H1 (cell line): ENCODE results near the gene GTF2I. TPM values are rescaled to one million over a fixed set of nuclear protein-coding genes. Genes with fewer than 3 reads are reported as not detected.

Experiments used
- CTCF ChIA-PET: fragments of 300-600 bp; sonication (Branson Sonifier 250); formaldehyde crosslinking; loops from one replicate; lab custom pipeline; 2021; ENCODE audit not compliant: partially characterized antibody; lab: Charles Lee
- POLR2A ChIA-PET: fragments of 300-600 bp; sonication (Branson Sonifier 250); formaldehyde crosslinking; loops from one replicate; lab custom pipeline; 2021; ENCODE audit warnings: inconsistent platforms; ENCODE audit not compliant: partially characterized antibody; lab: Charles Lee
- DNase-seq, 2 experiments: peaks; one replicate each; pipeline versions ENCODE4 v3.0.0 to v3.0.0-alpha.2; 2010 to 2022; ENCODE audit warnings: low spot score in 2 of 2, low read depth in 1 of 2, mixed read lengths in 1 of 2
- FAIRE-seq: peaks from 2 replicates; lab custom pipeline; 2011; peaks lifted over from hg19 to GRCh38; lab: Jason Lieb, UNC
- H2AFZ ChIP-seq: 2 replicates; pipeline ENCODE4 v1.8.1; 2012; ENCODE audit warnings: low read length, inconsistent platforms
- H2AK5ac ChIP-seq: 2 replicates; pipeline ENCODE4 v1.6.1; 2013; ENCODE audit warnings: low read depth, low read length
- H2BK120ac ChIP-seq: replicated peaks from 2 replicates; pipeline ENCODE3; 2013; ENCODE audit warnings: low read depth, low read length, inconsistent platforms
- H2BK12ac ChIP-seq: 2 replicates; pipeline ENCODE4 v1.6.1; 2013; ENCODE audit warnings: low read depth, low read length
- H2BK15ac ChIP-seq: 2 replicates; pipeline ENCODE4 v1.6.1; 2013; ENCODE audit warnings: low read length
- H2BK20ac ChIP-seq: 2 replicates; pipeline ENCODE4 v1.6.1; 2013; ENCODE audit warnings: low read length
- H2BK5ac ChIP-seq: 2 replicates; pipeline ENCODE4 v1.6.1; 2013; ENCODE audit warnings: low read depth, low read length
- H3K14ac ChIP-seq: 2 replicates; pipeline ENCODE4 v1.6.1; 2013; ENCODE audit warnings: inconsistent platforms; ENCODE audit not compliant: insufficient read length
- H3K18ac ChIP-seq: 2 replicates; pipeline ENCODE4 v1.6.1; 2013; ENCODE audit warnings: low read length; ENCODE audit errors: extremely low read depth
- H3K23ac ChIP-seq: 2 replicates; pipeline ENCODE4 v1.6.1; 2013; ENCODE audit warnings: inconsistent platforms; ENCODE audit not compliant: insufficient read length
- H3K23me2 ChIP-seq: 2 replicates; pipeline ENCODE4 v1.6.1; 2013; ENCODE audit warnings: low read depth, low read length
- H3K27ac ChIP-seq: 2 replicates; pipeline ENCODE4 v1.6.1; 2011; ENCODE audit warnings: low read depth, low read length, inconsistent platforms
- H3K27me3 ChIP-seq, 4 experiments: replicated peaks in 1 of 4; 1 replicate in 1 of 4; 2 replicates in 3 of 4; pipeline versions ENCODE4 v1.6.1 to v1.8.1; 2011 to 2013; ENCODE audit warnings: low read length in 3 of 4, mild to moderate bottlenecking in 3 of 4, inconsistent platforms in 2 of 4, mixed read lengths in 2 of 4, moderate library complexity in 1 of 4; ENCODE audit not compliant: control insufficient read depth in 3 of 4, insufficient read depth in 3 of 4; ENCODE audit errors: extremely low read depth in 1 of 4
- H3K36me3 ChIP-seq, 4 experiments: 2 replicates each; pipeline versions ENCODE4 v1.6.1 to v1.8.1; 2011 to 2013; ENCODE audit warnings: mild to moderate bottlenecking in 4 of 4, low read length in 3 of 4, moderate library complexity in 2 of 4, control low read depth in 1 of 4, inconsistent platforms in 1 of 4; ENCODE audit not compliant: insufficient read depth in 4 of 4, control insufficient read depth in 2 of 4
- H3K4ac ChIP-seq: replicated peaks from 2 replicates; pipeline ENCODE3; 2013; ENCODE audit warnings: low read length, low read depth, mixed read lengths, inconsistent platforms; ENCODE audit not compliant: insufficient read length
- H3K4me1 ChIP-seq, 4 experiments: replicated peaks in 1 of 4; 1 replicate in 1 of 4; 2 replicates in 3 of 4; pipeline versions ENCODE4 v1.6.1 to v1.8.1; 2011 to 2013; ENCODE audit warnings: low read length in 3 of 4, inconsistent platforms in 2 of 4, mixed read lengths in 1 of 4; ENCODE audit not compliant: insufficient read depth in 4 of 4, control insufficient read depth in 3 of 4
- H3K4me2 ChIP-seq, 2 experiments: 2 replicates each; pipeline versions ENCODE4 v1.6.1 to v1.8.1; 2011 to 2013; ENCODE audit warnings: low read depth in 2 of 2, low read length in 2 of 2, control low read depth in 1 of 2, inconsistent platforms in 1 of 2, mild to moderate bottlenecking in 1 of 2; ENCODE audit not compliant: insufficient read depth in 1 of 2
- H3K4me3 ChIP-seq, 4 experiments: fragments of 200-600, 300-600 bp in 1 of 4; sonication (generic), shearing (Covaris generic), sonication (Bioruptor Twin) in 1 of 4; 2 replicates each; pipeline versions ENCODE4 v1.5.1 to v1.8.1; 2011 to 2016; ENCODE audit warnings: low read length in 4 of 4, low read depth in 3 of 4, control low read depth in 2 of 4, inconsistent platforms in 2 of 4, mild to moderate bottlenecking in 2 of 4, mixed read lengths in 1 of 4, moderate library complexity in 1 of 4; ENCODE audit not compliant: insufficient read depth in 2 of 4; ENCODE audit errors: extremely low read depth in 1 of 4
- H3K56ac ChIP-seq: replicated peaks from 2 replicates; pipeline ENCODE3; 2013; ENCODE audit warnings: low read depth, mild to moderate bottlenecking, mixed read lengths, low read length, inconsistent platforms; ENCODE audit not compliant: insufficient read length
- H3K79me1 ChIP-seq: 2 replicates; pipeline ENCODE4 v1.6.1; 2013; ENCODE audit warnings: low read depth, low read length, control low read depth
- H3K79me2 ChIP-seq, 2 experiments: 2 replicates each; pipeline versions ENCODE4 v1.6.1 to v1.8.1; 2012 to 2013; ENCODE audit warnings: low read length in 2 of 2, mild to moderate bottlenecking in 2 of 2, inconsistent platforms in 1 of 2; ENCODE audit not compliant: insufficient read depth in 2 of 2, control insufficient read depth in 1 of 2
- H3K9ac ChIP-seq, 4 experiments: replicated peaks in 1 of 4; 1 replicate in 1 of 4; 2 replicates in 3 of 4; pipeline versions ENCODE4 v1.6.1 to v1.8.1; 2011 to 2013; ENCODE audit warnings: low read depth in 3 of 4, low read length in 3 of 4, control low read depth in 2 of 4, mild to moderate bottlenecking in 2 of 4, moderate library complexity in 2 of 4, inconsistent platforms in 1 of 4; ENCODE audit errors: extremely low read depth in 1 of 4
- H3K9me3 ChIP-seq, 2 experiments: 2 replicates each; pipeline versions ENCODE4 v1.6.1 to v1.8.1; 2012 to 2013; ENCODE audit warnings: mild to moderate bottlenecking in 2 of 2, moderate library complexity in 2 of 2, control low read depth in 1 of 2, inconsistent platforms in 1 of 2, low read depth in 1 of 2, low read length in 1 of 2, mixed read lengths in 1 of 2; ENCODE audit not compliant: insufficient read depth in 2 of 2
- H4K20me1 ChIP-seq, 2 experiments: replicated peaks in 1 of 2; 2 replicates each; pipeline versions ENCODE3 to v1.8.1; 2011 to 2013; ENCODE audit warnings: inconsistent platforms in 2 of 2, low read length in 2 of 2, mild to moderate bottlenecking in 1 of 2; ENCODE audit not compliant: insufficient read depth in 2 of 2, control insufficient read depth in 1 of 2
- H4K5ac ChIP-seq: 2 replicates; pipeline ENCODE4 v1.6.1; 2013; ENCODE audit warnings: low read length, low read depth, mixed read lengths, inconsistent platforms; ENCODE audit not compliant: insufficient read length
- H4K8ac ChIP-seq: 2 replicates; pipeline ENCODE4 v1.8.0; 2013; ENCODE audit warnings: mild to moderate bottlenecking, moderate library complexity, low read length, inconsistent platforms; ENCODE audit not compliant: insufficient read depth; ENCODE audit errors: extremely low read depth
- H4K91ac ChIP-seq: replicated peaks from 2 replicates; pipeline ENCODE3; 2013; ENCODE audit warnings: low read length, mixed read lengths, inconsistent platforms; ENCODE audit not compliant: insufficient read length
- JUND ChIP-seq: IDR thresholded peaks from 2 replicates; pipeline ENCODE4 v1.6.1; 2011; ENCODE audit warnings: mild to moderate bottlenecking, improper control_type of control experiment, low read length
- WGBS, 2 experiments: shearing (Covaris generic) in 1 of 2; methylation state at CpG; one replicate each; pipeline versions ENCODE4 v1.1.6 to v1.1.7; 2013 to 2015; ENCODE audit warnings: low lambda C conversion rate in 2 of 2, mixed read lengths in 2 of 2, inconsistent platforms in 1 of 2, low coverage in 1 of 2, missing lambda C conversion rate in 1 of 2; ENCODE audit not compliant: insufficient replicate concordance in 2 of 2, insufficient coverage in 1 of 2, insufficient read length in 1 of 2; ENCODE audit errors: extremely low coverage in 1 of 2, missing lambda C conversion rate in 1 of 2; 5-methylcytosine and 5-hydroxymethylcytosine counted together
- polyA plus RNA-seq, 7 experiments: library from polyadenylated mRNA; depleted of rRNA in 3 of 7; stranded (reverse) in 5 of 7; unstranded in 2 of 7; fragments of >200 nt in 5 of 7; fragments of 200-250 nt in 2 of 7; gene quantifications; 1 replicate in 5 of 7; 2 replicates in 1 of 7; 4 replicates in 1 of 7; pipeline versions ENCODE4 v1.2.1 to v1.2.3, GENCODE V29; 2011 to 2013; ENCODE audit warnings: missing spikeins in 2 of 7, mixed read lengths in 2 of 7
- total RNA-seq: library from RNA; stranded (reverse); fragmentation: NEBNext Ultra II Directional; extraction: Animal tissue kit (Norgen Biotek cat#: 25700); gene quantifications from 2 replicates; pipeline ENCODE4 v1.2.1, GENCODE V29; 2021

GTF2I gene
- total and polyA plus RNA-seq, 2 of the 8 experiments (the other 6 are each of a cell fraction or from before 2014, with no cell fraction given) = 46.7 to 316 TPM

DNA sequence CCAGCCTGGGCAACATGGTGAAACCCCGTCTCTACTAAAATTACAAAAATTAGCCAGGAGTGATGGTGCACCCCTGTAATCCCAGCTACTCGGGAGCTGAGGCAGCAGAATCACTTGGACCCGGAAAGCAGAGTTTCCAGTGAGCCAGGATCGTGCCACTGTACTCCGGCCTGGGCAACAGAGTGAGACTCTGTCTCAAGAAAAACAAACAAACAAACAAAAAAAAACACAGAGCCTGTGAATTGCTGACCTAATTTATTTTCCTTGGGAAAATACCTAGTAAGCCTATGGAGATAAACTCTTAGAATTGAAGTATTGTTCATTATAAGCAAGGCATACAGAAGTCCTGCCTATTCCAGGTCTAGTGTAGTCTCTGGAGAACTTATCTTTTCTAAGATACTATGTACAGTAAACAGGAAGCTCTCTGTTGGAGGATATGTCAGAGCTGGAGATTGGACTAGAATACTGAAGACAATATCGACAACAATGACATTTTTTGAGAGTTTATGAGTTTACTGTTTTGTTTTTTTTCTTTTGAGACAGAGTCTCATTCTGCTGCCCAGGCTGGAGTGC is 14.9 kb downstream of the GTF2I start:
- H3K9me3 ChIP-seq = no peaks in the 10 kb centered on the region
- FAIRE-seq (no peak), DNase-seq (no peak)
- no peak overlapping the region for H3K56ac ChIP-seq
- no peak overlapping the region for H3K27ac ChIP-seq
- H3K4me1 ChIP-seq = no peaks in the 10 kb centered on the region
- no peak for TF ChIP-seq JUND
- ChIA-PET CTCF (interaction anchor here (0.6 kb wide), 2 partner anchors 279 to 934 kb away, joined by 3 read pairs; partner anchors contain the start of gene ABHD11), POLR2A (interaction anchor here (1.6 kb wide), 1 partner anchor 11 kb away, joined by 5 read pairs; no protein-coding TSS in a partner anchor)
- H3K79me2 ChIP-seq = peaks cover 10 to 99% of the 10 kb centered on the region in 2 experiments
- H4K8ac ChIP-seq = no peak overlapping the region
- H4K5ac ChIP-seq = no peak overlapping the region
- 93% methylated on average over 6 of the region's 6 CpGs; no CpG with 5 or more reads in 1 of the 2 experiments for WGBS, 2 experiments
- H3K4me2 ChIP-seq = no peak overlapping the region
- H2BK12ac ChIP-seq = no peak overlapping the region
- peaks cover 0 to 22% (median 0%) of the 10 kb centered on the region in 4 experiments; a peak in 3 of 8 replicates for H3K36me3 ChIP-seq
- no peak overlapping the region for H2AFZ ChIP-seq
- H2BK5ac ChIP-seq = no peak overlapping the region
- H3K9ac ChIP-seq = no peak overlapping the region; a peak in 1 of 7 replicates
- no peak overlapping the region for H3K18ac ChIP-seq
- no peaks in the 10 kb centered on the region for H3K27me3 ChIP-seq
- H3K4ac ChIP-seq = no peak overlapping the region
- no peak overlapping the region for H4K91ac ChIP-seq
- peaks cover 2% of the 10 kb centered on the region; the same call in 1 of the 2 replicates for H3K79me1 ChIP-seq
- no peak overlapping the region for H2AK5ac ChIP-seq
- H2BK20ac ChIP-seq = no peak overlapping the region
- H3K23ac ChIP-seq = no peak overlapping the region
- H4K20me1 ChIP-seq = peaks cover 2 to 5% of the 10 kb centered on the region in 2 experiments
- no peak overlapping the region for H3K4me3 ChIP-seq
- H2BK120ac ChIP-seq = no peak overlapping the region
- H2BK15ac ChIP-seq = no peak overlapping the region
- H3K14ac ChIP-seq = no peak overlapping the region
- no peaks in the 10 kb centered on the region for H3K23me2 ChIP-seq
